ENCODE measurements around the gene CLDN1. TPM values are rescaled to one million over a fixed set of nuclear protein-coding genes. Genes with fewer than 3 reads are reported as not detected.

The CLDN1 gene
- total RNA-seq, 1 donor from 2014 or later, result 169 TPM

GRCh38 chr3:190302212-190302867 is 19.9 kb downstream of the CLDN1 start:
- TF ChIP-seq, protein P1, sequence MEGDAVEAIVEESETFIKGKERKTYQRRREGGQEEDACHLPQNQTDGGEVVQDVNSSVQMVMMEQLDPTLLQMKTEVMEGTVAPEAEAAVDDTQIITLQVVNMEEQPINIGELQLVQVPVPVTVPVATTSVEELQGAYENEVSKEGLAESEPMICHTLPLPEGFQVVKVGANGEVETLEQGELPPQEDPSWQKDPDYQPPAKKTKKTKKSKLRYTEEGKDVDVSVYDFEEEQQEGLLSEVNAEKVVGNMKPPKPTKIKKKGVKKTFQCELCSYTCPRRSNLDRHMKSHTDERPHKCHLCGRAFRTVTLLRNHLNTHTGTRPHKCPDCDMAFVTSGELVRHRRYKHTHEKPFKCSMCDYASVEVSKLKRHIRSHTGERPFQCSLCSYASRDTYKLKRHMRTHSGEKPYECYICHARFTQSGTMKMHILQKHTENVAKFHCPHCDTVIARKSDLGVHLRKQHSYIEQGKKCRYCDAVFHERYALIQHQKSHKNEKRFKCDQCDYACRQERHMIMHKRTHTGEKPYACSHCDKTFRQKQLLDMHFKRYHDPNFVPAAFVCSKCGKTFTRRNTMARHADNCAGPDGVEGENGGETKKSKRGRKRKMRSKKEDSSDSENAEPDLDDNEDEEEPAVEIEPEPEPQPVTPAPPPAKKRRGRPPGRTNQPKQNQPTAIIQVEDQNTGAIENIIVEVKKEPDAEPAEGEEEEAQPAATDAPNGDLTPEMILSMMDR (conservative IDR thresholded peaks at IDR 0.05; ENCODE audit: low read depth, low read length), result no peak
- no peak for DNase-seq (ENCODE audit: low read depth)
- H3K4me3 ChIP-seq (ENCODE audit: low read depth, low read length), result no peak overlapping the region

DNA sequence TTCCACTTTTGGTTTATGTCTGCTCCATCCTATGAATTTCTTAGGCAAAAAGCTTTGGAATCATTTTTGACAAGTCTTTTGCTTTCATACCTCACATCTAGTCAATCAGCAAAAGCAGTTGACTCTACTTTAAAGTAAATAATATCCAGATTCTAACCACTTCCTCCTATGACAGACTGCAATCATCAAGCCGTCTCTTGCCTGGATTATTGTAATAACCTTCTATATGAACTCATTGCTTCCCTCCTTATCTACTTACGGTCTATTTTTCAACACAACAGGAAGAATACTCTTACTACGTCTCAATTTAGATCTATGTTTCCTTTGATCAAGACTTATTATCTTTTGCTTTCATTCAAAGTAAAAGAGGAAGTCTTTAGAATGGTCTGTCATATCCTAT is 20.7 kb downstream of the CLDN1 start:
- no peak for DNase-seq (ENCODE audit: low read depth)
- H3K4me3 ChIP-seq (ENCODE audit: low read depth, low read length), result no peak overlapping the region
- TF ChIP-seq, protein P1 (conservative IDR thresholded peaks at IDR 0.05; ENCODE audit: low read depth, low read length), result no peak

GRCh38 chr3:190299969-190300368 is 22.3 kb downstream of the CLDN1 start:
- TF ChIP-seq, protein P1 (conservative IDR thresholded peaks at IDR 0.05; ENCODE audit: low read depth, low read length), result no peak
- DNase-seq (ENCODE audit: low read depth), result no peak
- H3K4me3 ChIP-seq (ENCODE audit: low read depth, low read length), result no peak overlapping the region

- TF ChIP-seq, protein P1 (conservative IDR thresholded peaks at IDR 0.05; ENCODE audit: low read depth, low read length), result no peak
- DNase-seq (ENCODE audit: low read depth), result no peak
- H3K4me3 ChIP-seq (ENCODE audit: low read depth, low read length), result no peak overlapping the region
Observed at GRCh38 chr3:190294030-190294429, 28.2 kb downstream of the CLDN1 start.

- no peak for DNase-seq (ENCODE audit: low read depth)
- TF ChIP-seq, protein P1 (conservative IDR thresholded peaks at IDR 0.05; ENCODE audit: low read depth, low read length), result no peak
- no peak overlapping the region for H3K4me3 ChIP-seq (ENCODE audit: low read depth, low read length)
Observed at GRCh38 chr3:190293621-190294020, 28.6 kb downstream of the CLDN1 start.

DNA sequence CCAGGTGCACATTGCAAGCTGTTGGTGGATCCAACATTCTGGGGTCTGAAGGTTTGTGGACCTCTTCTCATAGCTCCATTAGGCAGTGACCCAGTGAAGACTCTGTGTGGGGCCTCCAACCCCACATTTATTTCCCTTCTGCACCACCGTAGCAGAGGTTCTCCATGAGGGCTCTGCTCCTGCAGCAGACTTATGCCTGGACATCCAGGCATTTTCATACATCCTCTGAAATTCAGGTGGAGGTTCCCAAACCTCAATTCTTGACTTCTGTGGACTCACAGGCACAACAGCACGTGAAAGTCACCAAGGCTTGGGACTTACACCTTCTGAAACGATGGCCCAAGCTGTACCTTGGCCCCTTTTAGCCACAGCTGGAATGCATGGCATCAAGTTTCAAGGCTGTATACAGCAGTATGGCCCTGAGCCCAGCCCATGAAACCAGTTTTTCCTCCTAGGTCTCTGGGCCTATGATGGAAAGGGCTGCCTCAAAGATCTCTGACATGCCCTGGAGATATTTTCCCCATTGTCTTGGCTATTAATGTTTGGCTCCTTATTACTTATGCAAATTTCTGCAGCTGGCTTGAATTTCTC is 30.2 kb downstream of the CLDN1 start:
- TF ChIP-seq, protein P1 (conservative IDR thresholded peaks at IDR 0.05; ENCODE audit: low read depth, low read length), result no peak

GRCh38 chr3:190289989-190290388 is 32.3 kb downstream of the CLDN1 start:
- DNase-seq (ENCODE audit: low read depth), result no peak
- TF ChIP-seq, protein P1 (conservative IDR thresholded peaks at IDR 0.05; ENCODE audit: low read depth, low read length), result no peak
- no peak overlapping the region for H3K4me3 ChIP-seq (ENCODE audit: low read depth, low read length)

More for the DNA sequence above, 30.2 kb downstream of the CLDN1 start:
- no peak for DNase-seq (ENCODE audit: low read depth)
- H3K4me3 ChIP-seq (ENCODE audit: low read depth, low read length), result no peak overlapping the region

Data from epithelial cell of proximal tubule (primary cell).